NCI-H2227 (cell line): ENCODE results near the gene FUT3.
"Not testable (repeated sequence)": the region's sequence is repeated elsewhere in the genome, so short reads cannot be mapped to it uniquely, and the experiment has no call there.

Experiments
- DNase-seq: peaks from one replicate; lab custom pipeline; 2025; ENCODE audit not compliant: unreplicated experiment; lab: John Stamatoyannopoulos, UW

The FUT3 gene

DNA sequence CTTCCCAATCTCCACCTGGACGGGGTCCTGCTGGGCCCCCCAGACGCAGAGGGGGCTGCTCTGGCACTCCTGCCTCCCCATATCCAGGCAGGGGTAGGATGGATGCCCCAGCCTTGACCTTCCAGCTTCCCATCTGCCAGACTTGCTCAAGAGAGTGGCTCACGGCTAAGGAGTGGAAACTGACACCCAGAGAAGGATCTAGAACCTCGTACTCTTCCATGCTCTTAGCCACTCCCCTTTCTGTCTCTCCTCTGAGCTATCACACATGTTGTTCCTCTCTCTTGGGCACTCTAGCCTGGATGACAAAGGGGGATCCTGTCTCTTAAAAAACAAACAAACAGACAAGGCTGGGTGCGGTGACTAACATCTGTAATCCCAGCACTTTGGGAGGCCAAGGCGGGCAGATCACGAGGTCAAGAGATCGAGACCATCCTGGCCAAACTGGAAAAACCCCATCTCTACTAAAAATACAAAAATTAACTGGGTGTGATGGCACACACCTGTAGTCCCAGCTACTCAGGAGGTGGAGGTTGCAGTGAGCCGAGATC is 31.2 kb upstream of the FUT3 start:
- no peak for DNase-seq

DNA sequence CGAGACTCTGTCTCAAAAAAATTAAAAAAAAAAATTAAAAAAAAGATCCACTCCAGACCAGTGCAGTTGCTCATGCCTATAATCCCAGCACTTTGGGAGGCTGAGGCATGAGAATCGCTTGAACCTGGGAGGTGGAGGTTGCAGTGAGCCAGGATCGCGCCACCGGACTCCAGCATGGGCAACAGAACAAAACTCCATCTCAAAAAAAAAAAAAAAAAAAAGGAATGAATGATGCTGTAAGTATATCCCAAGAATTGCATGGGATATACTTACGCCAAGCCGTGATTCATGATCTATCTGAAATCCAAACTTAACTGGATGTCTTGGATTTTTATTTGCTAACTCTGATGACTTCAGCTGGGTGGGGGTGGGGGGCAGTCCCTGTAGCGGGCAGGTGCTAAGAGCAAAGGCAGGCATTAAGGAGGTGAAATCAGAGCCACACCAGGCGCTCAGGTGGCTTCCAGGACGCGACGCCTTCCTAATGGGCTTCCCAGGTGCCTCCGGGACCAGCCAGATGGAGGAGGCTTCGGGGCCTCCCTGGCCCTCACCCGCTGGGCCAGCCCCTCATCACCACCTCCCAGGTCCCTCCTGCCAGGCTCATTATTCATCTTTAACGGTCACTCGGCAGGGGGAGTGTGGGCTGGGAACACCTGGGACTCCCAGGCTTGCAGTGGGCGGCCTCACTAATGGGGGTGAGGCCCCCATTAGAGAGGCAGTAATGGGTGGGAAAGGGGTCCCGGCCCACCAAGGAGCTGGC is 30.5 kb upstream of the FUT3 start:
- DNase-seq, result no peak

DNA sequence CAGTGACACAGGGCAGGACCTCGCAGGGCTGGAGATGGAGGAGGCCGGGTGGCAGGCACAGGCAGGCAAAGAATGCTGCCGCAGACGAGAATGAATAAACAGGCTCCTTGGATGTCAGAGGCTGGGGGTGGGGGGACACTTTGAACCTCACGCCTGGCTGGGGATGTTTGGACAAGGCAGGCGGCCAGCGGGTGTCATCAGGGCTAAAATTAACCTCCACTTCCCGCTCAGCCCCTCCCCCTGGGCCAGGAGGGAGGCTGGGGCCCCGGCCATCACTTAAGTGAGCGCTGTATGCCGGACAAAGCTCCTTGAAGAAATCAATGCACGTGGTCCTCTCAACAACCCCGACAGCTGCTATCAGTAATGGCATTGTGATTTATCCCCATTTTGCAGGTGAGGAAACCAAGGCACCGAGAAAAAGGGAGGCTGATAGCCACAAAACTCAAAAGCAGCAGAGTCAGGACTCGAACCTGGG is 29.4 kb upstream of the FUT3 start:
- peak; percentile 32 for DNase-seq

GRCh38 chr19:5880196-5880595 is 28.9 kb upstream of the FUT3 start:
- DNase-seq, result no peak

GRCh38 chr19:5877882-5878281 is 26.6 kb upstream of the FUT3 start:
- no peak for DNase-seq

- DNase-seq, result no peak
Observed at GRCh38 chr19:5877427-5877826, 26.2 kb upstream of the FUT3 start.

- not testable (repeated sequence) for DNase-seq
Observed at GRCh38 chr19:5874496-5874895, 23.2 kb upstream of the FUT3 start.

GRCh38 chr19:5873617-5874199 is 22.5 kb upstream of the FUT3 start:
- no peak for DNase-seq

- DNase-seq, result no peak
Observed at GRCh38 chr19:5870986-5871394, 19.7 kb upstream of the FUT3 start.

- DNase-seq, result no peak
Observed at GRCh38 chr19:5867201-5868136, 16.2 kb upstream of the FUT3 start.

DNA sequence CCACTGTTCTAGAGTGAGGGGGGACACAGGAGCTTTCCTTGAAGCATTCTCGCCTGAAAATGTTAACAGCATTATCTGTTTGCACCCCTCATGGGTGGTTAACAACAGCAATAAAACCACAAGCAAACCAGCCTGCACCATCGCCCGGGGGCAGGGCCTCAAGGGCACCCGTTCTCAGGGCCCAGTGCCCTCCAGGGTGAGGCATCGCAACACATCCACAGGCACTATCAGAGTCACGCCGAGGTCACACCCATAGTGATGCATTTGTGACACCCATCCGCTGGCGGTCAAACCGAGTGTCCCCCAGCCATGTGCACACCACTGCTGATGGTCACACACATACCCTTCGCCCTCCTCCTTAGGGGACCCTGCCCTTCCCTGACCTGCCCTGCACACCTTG is 14.5 kb upstream of the FUT3 start:
- DNase-seq, result no peak

DNA sequence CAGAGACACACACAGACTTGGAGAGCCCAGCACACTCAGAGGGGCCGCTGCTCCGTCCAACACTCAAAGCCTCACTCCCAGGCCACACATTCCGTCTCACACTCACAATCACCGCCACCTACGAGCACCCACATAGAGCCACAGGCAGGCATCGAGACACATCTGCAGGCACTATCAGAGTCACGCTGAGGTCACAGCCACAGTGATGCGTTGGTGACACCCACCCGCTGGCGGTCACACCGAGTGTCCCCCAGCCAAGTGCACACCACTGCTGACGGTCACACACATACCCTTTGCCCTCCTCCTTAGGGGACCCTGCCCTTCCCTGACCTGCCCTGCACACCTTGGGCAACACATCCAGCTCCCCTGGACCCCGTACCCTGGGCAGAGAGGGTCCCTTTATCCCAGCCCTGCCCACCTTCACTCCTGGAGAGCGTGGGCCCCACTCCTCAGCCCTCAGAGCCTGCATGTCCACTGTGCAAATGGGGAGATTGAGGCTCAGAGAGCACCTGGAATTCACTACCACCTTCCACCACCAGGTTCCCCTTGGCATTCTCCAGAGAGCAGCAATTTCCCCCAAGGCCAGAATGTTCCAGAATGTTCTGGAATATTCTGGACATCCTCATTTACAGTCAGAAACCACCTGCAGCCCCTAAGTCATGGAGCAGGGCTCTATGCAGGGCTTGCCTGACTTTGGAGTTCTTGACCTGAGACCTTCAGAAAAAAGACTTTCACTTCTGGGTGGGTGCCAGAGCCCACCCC is 13.7 kb upstream of the FUT3 start:
- no peak for DNase-seq

DNA sequence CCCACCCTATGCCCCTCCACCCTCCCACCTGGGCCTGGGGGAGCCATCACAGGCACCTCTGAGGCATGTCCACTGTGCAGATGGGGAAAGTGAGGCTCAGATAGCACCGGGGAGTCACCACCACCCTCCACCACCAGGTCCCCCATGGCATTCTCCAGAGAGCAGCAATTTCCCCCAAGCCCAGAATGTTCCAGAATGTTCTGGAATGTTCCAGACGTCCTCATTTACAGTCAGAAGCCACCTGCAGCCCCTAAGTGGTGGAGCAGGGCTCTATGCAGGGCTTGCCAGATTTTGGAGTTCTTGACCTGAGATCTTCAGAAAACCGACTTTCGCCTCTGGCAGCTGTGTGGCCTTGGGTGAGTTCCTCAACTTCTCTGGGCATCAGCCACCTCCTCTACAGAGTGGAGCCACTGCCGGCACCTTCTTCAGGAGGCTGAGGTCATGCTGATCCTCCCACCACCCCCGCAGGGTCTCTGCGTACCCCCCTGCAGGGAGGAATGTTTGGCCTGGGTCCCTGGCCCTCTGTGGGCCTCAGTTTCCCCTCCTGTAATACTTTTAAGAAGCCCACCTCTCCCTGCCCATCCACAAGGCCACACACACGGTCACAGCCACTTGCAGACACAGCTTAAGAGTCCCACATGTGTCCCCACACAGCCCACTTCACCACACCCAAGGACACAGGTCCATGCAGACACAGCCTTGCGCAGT is 12.9 kb upstream of the FUT3 start:
- no peak for DNase-seq

- DNase-seq, result no peak
Observed at GRCh38 chr19:5863030-5863665, 11.9 kb upstream of the FUT3 start.

- DNase-seq, result no peak
Observed at GRCh38 chr19:5857203-5858081, 6.2 kb upstream of the FUT3 start.

- DNase-seq, result not testable (repeated sequence)
Observed at GRCh38 chr19:5855151-5855550, 3.9 kb upstream of the FUT3 start.

DNA sequence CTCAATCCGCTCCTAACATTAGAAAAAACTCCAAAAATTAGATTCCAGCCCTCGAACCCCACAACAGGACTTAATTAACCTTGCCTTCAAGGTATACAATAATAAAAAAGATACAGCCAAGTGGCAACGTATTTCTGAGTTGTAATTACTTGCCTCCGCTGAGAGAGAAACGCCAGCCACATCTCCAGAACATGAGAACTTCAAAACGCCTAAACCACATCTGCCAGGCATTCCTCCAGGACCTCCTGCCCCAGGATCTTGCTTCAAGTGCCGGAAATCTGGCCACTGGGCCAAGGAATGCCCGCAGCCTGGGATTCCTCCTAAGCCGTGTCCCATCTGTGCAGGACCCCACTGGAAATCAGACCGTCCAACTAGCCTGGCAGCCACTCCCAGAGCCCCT is 2.9 kb upstream of the FUT3 start:
- DNase-seq, result not testable (repeated sequence)

GRCh38 chr19:5850743-5851293 is 431 bp downstream of the FUT3 start:
- no peak for DNase-seq
